ENCODE data around the gene DIS3L.
"Not testable (repeated sequence)": the region's sequence is repeated elsewhere in the genome, so short reads cannot be mapped to it uniquely, and the experiment has no call there.

Gene DIS3L
- total RNA-seq: 47.8 to 72.0 (median 51.2) reads per million in 3 experiments

GRCh38 chr15:66293419-66294156, at the start of gene DIS3L:
Gene DIS3L, plus strand, starts transcription at chr15:66293568. Its CDS starts 29 bp downstream, at chr15:66293597.
- DNase-seq: peak; percentile 65

- not testable (repeated sequence) for DNase-seq
Observed at GRCh38 chr15:66245832-66246231, 47.5 kb upstream of the DIS3L start.

GRCh38 chr15:66246937-66247336, 46.4 kb upstream of the DIS3L start:
- DNase-seq: no peak

GRCh38 chr15:66249605-66250174, 43.7 kb upstream of the DIS3L start:
- DNase-seq: no peak

- no peak for DNase-seq
Observed at GRCh38 chr15:66251065-66251789, 42.1 kb upstream of the DIS3L start.

GRCh38 chr15:66251790-66252684, 41.3 kb upstream of the DIS3L start:
- DNase-seq: peak; percentile 19

- DNase-seq: peak; percentile 14
Observed at GRCh38 chr15:66252685-66253417, 40.5 kb upstream of the DIS3L start.

GRCh38 chr15:66253418-66254088, 39.8 kb upstream of the DIS3L start, which contains the start of gene MEGF11:
Gene MEGF11, minus strand, starts transcription at chr15:66253750. Its CDS starts 125,347 bp downstream, at chr15:66128403.
- no peak for DNase-seq

- no peak for DNase-seq
Observed at GRCh38 chr15:66254089-66254950, 39.0 kb upstream of the DIS3L start.

GRCh38 chr15:66254951-66255676, 38.3 kb upstream of the DIS3L start:
- no peak for DNase-seq

- DNase-seq: no peak
Observed at GRCh38 chr15:66256692-66257091, 36.7 kb upstream of the DIS3L start.

GRCh38 chr15:66261056-66261455, 32.3 kb upstream of the DIS3L start:
- no peak for DNase-seq

GRCh38 chr15:66262837-66263236, 30.5 kb upstream of the DIS3L start:
- DNase-seq: not testable (repeated sequence)

GRCh38 chr15:66264859-66265513, 28.4 kb upstream of the DIS3L start:
- no peak for DNase-seq

GRCh38 chr15:66269326-66270090, 23.9 kb upstream of the DIS3L start:
- DNase-seq: no peak

- no peak for DNase-seq
Observed at GRCh38 chr15:66270932-66271331, 22.4 kb upstream of the DIS3L start.

GRCh38 chr15:66275352-66275751, 18.0 kb upstream of the DIS3L start:
- no peak for DNase-seq

GRCh38 chr15:66276546-66276945, 16.8 kb upstream of the DIS3L start:
- no peak for DNase-seq

Data from central memory CD4-positive, alpha-beta T cell (primary cell).